Nephron (organoid): ENCODE results near the gene KLHDC7B.

Experiments
- H3K27ac Mint-ChIP-seq, 3 experiments: 2 replicates each; pipeline ENCODE4 v1.8.0; 2020; ENCODE audit warnings: mixed read lengths in 3 of 3, mild to moderate bottlenecking in 2 of 3, moderate library complexity in 1 of 3
- H3K27me3 Mint-ChIP-seq: 2 replicates; pipeline ENCODE4 v1.8.0; 2021; ENCODE audit warnings: low read depth, mild to moderate bottlenecking, moderate library complexity, mixed read lengths
- H3K36me3 Mint-ChIP-seq: 2 replicates; pipeline ENCODE4 v1.8.0; 2020; ENCODE audit warnings: low read depth, mixed read lengths
- H3K4me1 Mint-ChIP-seq: 2 replicates; pipeline ENCODE4 v1.8.0; 2020; ENCODE audit warnings: mixed read lengths
- H3K4me3 Mint-ChIP-seq, 3 experiments: 2 replicates each; pipeline ENCODE4 v1.8.0; 2020; ENCODE audit warnings: mild to moderate bottlenecking in 3 of 3, mixed read lengths in 3 of 3, moderate library complexity in 2 of 3
- H3K9me3 Mint-ChIP-seq: 2 replicates; pipeline ENCODE4 v1.8.0; 2020; ENCODE audit warnings: mixed read lengths
- TF ChIP-seq, protein P1 (sequence below), 3 experiments: fragments of 200-600 bp; sonication (generic); IDR thresholded peaks; one replicate each; pipeline ENCODE4 v1.5.0; 2021; ENCODE audit warnings: antibody characterized with exemption in 3 of 3; ENCODE audit not compliant: unreplicated experiment in 3 of 3

Gene KLHDC7B

DNA sequence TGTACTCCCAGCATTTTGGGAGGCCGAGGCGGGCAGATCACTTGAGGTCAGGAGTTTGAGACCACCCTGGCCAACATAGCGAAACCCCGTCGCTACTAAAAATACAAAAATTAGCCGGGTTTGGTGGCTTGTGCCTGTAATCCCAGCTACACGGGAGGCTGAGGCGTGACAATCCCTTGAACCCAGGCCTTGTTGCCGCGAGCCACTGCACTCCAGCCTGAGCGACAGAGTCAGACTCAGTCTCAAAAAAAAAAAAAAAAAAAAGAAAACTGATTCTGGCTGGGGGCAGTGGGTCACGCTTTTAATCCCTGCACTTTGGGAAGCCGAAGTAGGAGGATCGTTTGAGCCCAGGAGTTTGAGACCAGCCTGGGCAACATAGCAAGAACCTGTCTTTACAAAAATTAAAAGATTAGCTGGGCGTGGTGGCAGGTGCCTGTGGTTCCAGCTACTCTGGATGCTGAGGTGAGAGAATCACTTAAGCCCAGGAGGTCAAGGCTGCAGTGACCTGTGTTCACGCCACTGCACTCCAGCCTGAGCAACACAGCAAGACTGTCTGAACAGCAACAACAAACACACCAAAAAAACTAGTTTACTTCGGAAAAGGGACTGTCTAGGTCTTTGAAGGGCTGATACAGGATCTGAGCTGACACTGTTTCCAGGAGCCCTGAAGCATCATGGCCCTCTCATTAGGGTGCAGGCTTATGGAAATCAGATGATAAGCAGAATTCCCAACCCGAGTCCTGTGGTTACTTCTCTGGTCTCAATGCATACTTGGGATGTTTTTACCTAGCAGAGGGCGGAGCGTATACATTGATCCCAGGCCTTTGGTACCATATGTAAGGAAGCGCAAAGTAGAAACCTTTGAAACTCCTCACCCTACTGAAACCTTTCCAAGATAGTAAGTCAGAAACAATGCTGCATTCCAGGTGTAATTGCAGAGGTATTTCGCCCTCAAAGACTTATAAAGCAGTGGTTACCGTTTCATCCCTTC lies 38.7 kb downstream of the KLHDC7B start:
- Mint-ChIP-seq H3K9me3 (no peaks in the 10 kb centered on the region), H3K27me3 (no peaks in the 10 kb centered on the region), H3K36me3 (peaks cover 11% of the 10 kb centered on the region), H3K27ac (no peak overlapping the region), H3K4me1 (peaks cover 6% of the 10 kb centered on the region), H3K4me3 (peak overlapping the region; percentile 95 to 97 (median 95))
- TF ChIP-seq, protein P1, sequence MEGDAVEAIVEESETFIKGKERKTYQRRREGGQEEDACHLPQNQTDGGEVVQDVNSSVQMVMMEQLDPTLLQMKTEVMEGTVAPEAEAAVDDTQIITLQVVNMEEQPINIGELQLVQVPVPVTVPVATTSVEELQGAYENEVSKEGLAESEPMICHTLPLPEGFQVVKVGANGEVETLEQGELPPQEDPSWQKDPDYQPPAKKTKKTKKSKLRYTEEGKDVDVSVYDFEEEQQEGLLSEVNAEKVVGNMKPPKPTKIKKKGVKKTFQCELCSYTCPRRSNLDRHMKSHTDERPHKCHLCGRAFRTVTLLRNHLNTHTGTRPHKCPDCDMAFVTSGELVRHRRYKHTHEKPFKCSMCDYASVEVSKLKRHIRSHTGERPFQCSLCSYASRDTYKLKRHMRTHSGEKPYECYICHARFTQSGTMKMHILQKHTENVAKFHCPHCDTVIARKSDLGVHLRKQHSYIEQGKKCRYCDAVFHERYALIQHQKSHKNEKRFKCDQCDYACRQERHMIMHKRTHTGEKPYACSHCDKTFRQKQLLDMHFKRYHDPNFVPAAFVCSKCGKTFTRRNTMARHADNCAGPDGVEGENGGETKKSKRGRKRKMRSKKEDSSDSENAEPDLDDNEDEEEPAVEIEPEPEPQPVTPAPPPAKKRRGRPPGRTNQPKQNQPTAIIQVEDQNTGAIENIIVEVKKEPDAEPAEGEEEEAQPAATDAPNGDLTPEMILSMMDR (IDR thresholded peaks at IDR 0.05; ENCODE audit: unreplicated experiment in 3 of 3), result no peak

DNA sequence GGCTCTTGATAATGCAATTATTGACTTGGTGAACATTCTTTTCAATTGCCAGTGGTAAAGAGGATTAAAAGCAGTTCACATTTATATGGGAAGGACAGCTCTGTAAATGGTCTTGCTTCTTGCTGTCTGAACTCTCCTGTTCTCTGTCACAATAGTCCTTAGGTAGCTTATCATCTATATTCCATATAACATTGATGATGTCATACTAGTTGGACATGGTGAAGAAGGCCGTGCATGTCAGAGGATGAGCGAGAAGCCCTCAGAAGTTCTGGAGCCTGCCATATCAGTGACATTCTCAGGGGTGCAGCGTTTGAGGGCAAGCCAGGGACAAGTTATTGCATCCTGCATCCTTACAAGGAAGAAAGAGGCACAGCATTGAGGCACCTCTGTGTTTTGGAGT lies 39.5 kb downstream of the KLHDC7B start:
- Mint-ChIP-seq H3K9me3 (no peaks in the 10 kb centered on the region), H3K27ac (no peak overlapping the region), H3K27me3 (no peaks in the 10 kb centered on the region), H3K4me3 (peak overlapping the region; percentile 31 to 67 (median 59)), H3K4me1 (peaks cover 2% of the 10 kb centered on the region), H3K36me3 (peaks cover 5% of the 10 kb centered on the region)
- TF ChIP-seq, protein P1 (IDR thresholded peaks at IDR 0.05; ENCODE audit: unreplicated experiment in 3 of 3), result no peak

DNA sequence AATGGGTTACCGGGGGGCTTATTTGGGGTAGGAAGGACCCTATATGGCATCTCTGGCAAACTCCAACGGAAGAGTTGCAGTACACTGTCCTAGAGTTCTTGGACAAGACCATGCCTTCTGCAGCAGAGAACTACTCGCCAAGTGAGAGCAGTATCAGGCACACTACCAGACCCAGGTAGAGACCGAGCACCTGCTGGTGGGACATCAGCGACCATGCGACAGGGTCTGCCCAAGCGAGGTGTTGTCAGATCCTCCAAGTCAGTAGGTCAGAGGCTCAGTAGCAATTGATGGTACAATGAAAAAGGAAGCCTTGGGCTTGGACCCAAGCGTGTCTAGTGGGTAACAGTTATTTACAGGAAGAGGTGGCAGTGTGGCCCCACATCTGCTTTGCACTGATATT lies 40.1 kb downstream of the KLHDC7B start:
- Mint-ChIP-seq H3K4me3 (peak overlapping the region in 1 of 3 experiments; percentile 34), H3K27ac (no peak overlapping the region), H3K9me3 (no peaks in the 10 kb centered on the region), H3K27me3 (no peaks in the 10 kb centered on the region), H3K4me1 (no peaks in the 10 kb centered on the region), H3K36me3 (no peaks in the 10 kb centered on the region)
- TF ChIP-seq, protein P1 (IDR thresholded peaks at IDR 0.05; ENCODE audit: unreplicated experiment in 3 of 3), result no peak

DNA sequence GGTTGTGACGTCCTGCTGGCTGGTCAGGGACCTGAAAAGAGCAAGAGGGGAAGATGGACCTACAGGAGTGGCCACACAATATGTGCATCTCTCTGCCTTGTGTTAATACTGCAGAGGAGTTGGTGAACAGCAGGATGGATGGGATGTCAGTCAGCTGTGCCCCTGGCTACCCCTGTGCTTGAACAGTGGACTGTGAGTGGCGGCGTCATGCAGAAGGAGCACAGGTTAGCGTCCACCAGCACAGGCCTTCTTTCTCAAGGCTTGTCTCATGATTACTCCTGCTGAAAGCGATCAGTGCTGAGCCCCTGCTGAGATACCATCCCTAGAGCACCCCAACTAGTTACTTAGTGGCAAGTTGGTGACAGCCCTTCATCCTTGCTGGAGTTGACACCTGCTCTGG lies 40.7 kb downstream of the KLHDC7B start:
- Mint-ChIP-seq H3K9me3 (no peaks in the 10 kb centered on the region), H3K4me3 (no peak overlapping the region), H3K4me1 (no peaks in the 10 kb centered on the region), H3K36me3 (no peaks in the 10 kb centered on the region), H3K27ac (no peak overlapping the region), H3K27me3 (no peaks in the 10 kb centered on the region)
- TF ChIP-seq, protein P1 (IDR thresholded peaks at IDR 0.05; ENCODE audit: unreplicated experiment in 3 of 3), result no peak

DNA sequence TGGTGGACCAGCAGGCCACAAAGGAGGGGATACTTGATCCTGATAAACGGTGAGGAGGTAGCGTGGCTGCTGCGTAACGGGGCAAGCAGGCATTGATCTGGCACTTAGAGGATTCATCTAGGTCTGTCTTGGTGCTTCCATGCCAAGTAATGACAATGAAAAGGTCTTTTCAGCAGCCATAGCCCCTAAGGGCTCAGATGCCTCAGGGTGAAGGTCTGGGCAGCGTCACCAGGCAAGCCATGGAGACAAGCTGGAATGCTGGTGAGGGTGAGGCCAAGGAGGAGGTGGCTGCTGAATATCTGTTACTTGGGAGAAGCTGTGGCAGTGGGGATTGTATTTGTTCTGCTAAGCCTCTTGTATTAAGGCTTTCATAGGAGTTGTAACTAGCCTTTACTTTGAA lies 41.7 kb downstream of the KLHDC7B start:
- Mint-ChIP-seq H3K4me1 (no peaks in the 10 kb centered on the region), H3K27me3 (no peaks in the 10 kb centered on the region), H3K9me3 (no peaks in the 10 kb centered on the region), H3K27ac (no peak overlapping the region), H3K36me3 (peaks cover 4% of the 10 kb centered on the region), H3K4me3 (no peak overlapping the region)
- TF ChIP-seq, protein P1 (IDR thresholded peaks at IDR 0.05; ENCODE audit: unreplicated experiment in 3 of 3), result no peak
